ENCODE data around the gene GABRG1. TPM values are rescaled to one million over a fixed set of nuclear protein-coding genes. Genes with fewer than 3 reads are reported as not detected.

Gene GABRG1
- not detected in 2 replicates for total RNA-seq

DNA sequence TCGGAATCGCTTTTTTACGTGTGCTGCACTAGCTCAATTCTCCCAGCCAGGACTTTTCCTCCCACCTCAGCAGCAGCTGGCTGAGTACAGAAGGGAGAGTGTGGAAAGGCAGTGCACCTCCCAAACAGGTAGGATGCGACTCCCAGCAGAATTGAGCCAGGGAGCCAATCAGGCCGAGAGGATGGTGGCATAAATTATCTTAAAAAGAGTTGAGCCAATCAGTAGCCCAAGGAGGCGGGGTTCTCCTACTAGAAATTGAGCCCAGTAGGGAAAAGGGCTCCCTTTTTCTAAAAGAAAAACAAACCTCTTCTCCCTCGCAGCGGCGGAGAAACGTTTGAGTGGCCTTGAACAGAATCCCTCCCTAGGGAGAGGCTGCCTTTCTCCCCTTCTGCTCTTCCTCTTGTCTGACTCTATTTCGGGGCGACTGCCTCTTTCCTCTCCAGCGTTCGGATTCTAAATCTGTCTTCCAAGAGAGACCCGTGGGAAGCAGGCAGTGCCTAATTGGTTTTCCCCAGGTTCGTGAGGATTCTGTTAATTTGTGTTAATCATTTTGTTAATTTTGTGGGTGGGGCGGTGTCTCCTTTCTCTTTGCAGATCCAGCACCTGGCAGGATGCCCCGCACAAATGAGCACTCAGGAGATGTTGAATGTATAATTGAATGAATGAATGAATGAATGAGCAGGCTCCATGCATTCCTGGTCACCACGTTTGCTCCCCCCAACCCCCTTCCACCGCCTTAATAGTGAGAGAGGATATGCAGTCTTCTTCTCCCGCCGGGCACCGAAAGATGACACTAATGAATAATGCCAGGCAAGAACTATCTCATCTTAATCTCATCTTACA, at the start of gene GABRG1:
TSS of gene GABRG1 (minus strand) at position 142 of the 843 bp plus-strand sequence. CDS start at position 1, 141 bp downstream.

All from aortic smooth muscle cell (primary cell).